Psoas muscle (tissue), 8 donors: ENCODE results near the gene HMCN1. TPM values are rescaled to one million over a fixed set of nuclear protein-coding genes. Genes with fewer than 3 reads are reported as not detected.

Experiments used
- ATAC-seq, 4 donors: fragments of 200-7000 bp; cut with Tn5 transposase; one replicate each; pipeline ENCODE4 v1.9.1; 2020; ENCODE audit warnings: moderate library complexity in 3 of 4, mild to moderate bottlenecking in 2 of 4
- DNase-seq, 2 donors: peaks; one replicate each; pipeline ENCODE4 v3.0.0-alpha.2; 2020
- H3K27ac ChIP-seq: fragments of 200-600 bp; one replicate; pipeline ENCODE4 v1.8.0; 2022
- H3K27me3 ChIP-seq, 3 donors: fragments of 200-600 bp in 1 of 3; one replicate each; pipeline versions ENCODE4 v1.6.1 to v1.8.0; 2013 to 2022; ENCODE audit warnings: low read length in 2 of 3, mild to moderate bottlenecking in 2 of 3, moderate library complexity in 1 of 3; ENCODE audit not compliant: insufficient read depth in 3 of 3
- H3K36me3 ChIP-seq, 2 donors: fragments of 200-600 bp in 1 of 2; one replicate each; pipeline versions ENCODE4 v1.6.1 to v1.8.0; 2013 to 2022; ENCODE audit warnings: low read depth in 1 of 2, mild to moderate bottlenecking in 1 of 2, moderate library complexity in 1 of 2; ENCODE audit not compliant: insufficient read depth in 1 of 2
- H3K4me1 ChIP-seq: fragments of 200-600 bp; one replicate; pipeline ENCODE4 v1.8.0; 2022
- H3K4me3 ChIP-seq: fragments of 200-600 bp; one replicate; pipeline ENCODE4 v1.8.0; 2022; ENCODE audit warnings: mild to moderate bottlenecking
- H3K9me3 ChIP-seq: fragments of 200-600 bp; one replicate; pipeline ENCODE4 v1.8.0; 2022
- CTCF ChIP-seq: fragments of 200-600 bp; IDR thresholded peaks from one replicate; pipeline ENCODE4 v1.8.0; 2022; ENCODE audit warnings: antibody characterized with exemption
- WGBS, 3 donors: extraction: QIAGEN DNeasy Blood & Tissue Kit; methylation state at CpG; one replicate each; pipeline versions ENCODE4 v1.1.6 to v1.1.7; 2013; 5-methylcytosine and 5-hydroxymethylcytosine counted together
- intact Hi-C, 2 donors: fragments of 100-400 bp; cut with DNase I; formaldehyde crosslinking; loops; one replicate each; pipeline versions ENCODE4 v1.11.0 to v1.14.2; 2022
- polyA plus RNA-seq, 3 donors: library from polyadenylated mRNA; stranded (reverse); fragments of 200-250 nt; gene quantifications; one replicate each; pipeline ENCODE4 v1.2.3, GENCODE V29; 2013
- total RNA-seq, 4 donors: library from RNA; stranded (reverse); fragmentation: NEBNext Ultra II Directional in 2 of 4; extraction: Animal tissue kit (Norgen Biotek cat#: 25700) in 2 of 4; gene quantifications; one replicate each; pipeline versions ENCODE4 v1.2.1 to v1.2.4, GENCODE V29; 2021 to 2023
- donor health status: healthy with polysubstance abuse.
- donor health status: DM: no; HTN: no; CAD: no; lungs with moderate emphysema.
- donor health status: Bipolar disorder and iron deficiency.
- donor health status: healthy.
- donor health status: DM: yes; HTN: yes; CAD: no.
- donor health status: DM: no; HTN: no; CAD: no.
- donor health status: DM: no; HTN: no; CAD: no.
- donor health status: DM: yes; HTN: yes; CAD: no.

The HMCN1 gene
- total and polyA plus RNA-seq, 7 donors: 1.3 to 6.5 (median 1.8) TPM

- Histone ChIP-seq H3K27me3 (no peaks in the 10 kb centered on the region), H3K4me1 (no peaks in the 10 kb centered on the region), H3K9me3 (no peaks in the 10 kb centered on the region), H3K4me3 (no peak overlapping the region), H3K36me3 (no peaks in the 10 kb centered on the region), H3K27ac (no peak overlapping the region)
- intact Hi-C loops: no loop called here
- ATAC-seq (no peak), DNase-seq (no peak)
- WGBS, 3 donors: 88 to 94% (median 92%) methylated on average over 2 of the region's 2 CpGs
- no peak for TF ChIP-seq CTCF
Measured at GRCh38 chr1:186193224-186193623, 459.0 kb downstream of the HMCN1 start.

GRCh38 chr1:186194107-186194756, 460.0 kb downstream of the HMCN1 start:
- H3K36me3 ChIP-seq: no peaks in the 10 kb centered on the region
- DNase-seq (no peak), ATAC-seq (no peak)
- H3K27me3 ChIP-seq: no peaks in the 10 kb centered on the region
- H3K4me1 ChIP-seq: no peaks in the 10 kb centered on the region
- no peaks in the 10 kb centered on the region for H3K9me3 ChIP-seq
- H3K27ac ChIP-seq: no peak overlapping the region
- WGBS, 3 donors: 92 to 93% (median 93%) methylated on average over 2 of the region's 2 CpGs
- TF ChIP-seq CTCF: no peak
- intact Hi-C loops: no loop called here
- no peak overlapping the region for H3K4me3 ChIP-seq

- intact Hi-C loops: no loop called here
- Histone ChIP-seq H3K9me3 (no peaks in the 10 kb centered on the region), H3K36me3 (no peaks in the 10 kb centered on the region), H3K4me1 (no peaks in the 10 kb centered on the region), H3K27ac (no peak overlapping the region), H3K27me3 (no peaks in the 10 kb centered on the region), H3K4me3 (no peak overlapping the region)
- ATAC-seq (no peak), DNase-seq (no peak)
- no peak for TF ChIP-seq CTCF
- WGBS, 3 donors: 74 to 79% (median 74%) methylated on average over 3 of the region's 3 CpGs
Measured at GRCh38 chr1:186195377-186195931, 461.3 kb downstream of the HMCN1 start.

- Histone ChIP-seq H3K4me3 (no peak overlapping the region), H3K9me3 (no peaks in the 10 kb centered on the region), H3K36me3 (no peaks in the 10 kb centered on the region), H3K27me3 (no peaks in the 10 kb centered on the region), H3K4me1 (no peaks in the 10 kb centered on the region), H3K27ac (no peak overlapping the region)
- WGBS, 3 donors: 36 to 67% (median 46%) methylated on average over 5 of the region's 5 CpGs
- peak; percentile 58 to 67 for DNase-seq
- no peak for TF ChIP-seq CTCF
- peak; percentile 21 to 83 (median 76) for ATAC-seq
- intact Hi-C loops: no loop called here
Measured at GRCh38 chr1:186202271-186202764, 468.1 kb downstream of the HMCN1 start.
